GM20431 (cell line): ENCODE measurements around the gene LITAF.
"Not testable (repeated sequence)": the region's sequence is repeated elsewhere in the genome, so short reads cannot be mapped to it uniquely, and the experiment has no call there.

Experiments
- in situ Hi-C: fragments of 300-500 bp; cut with MseI, MboI; formaldehyde crosslinking; loops from one replicate; pipeline ENCODE4 v1.15.0; 2020; ENCODE audit warnings: low sequenced_read_pairs; ENCODE audit not compliant: unreplicated experiment

Gene LITAF

DNA sequence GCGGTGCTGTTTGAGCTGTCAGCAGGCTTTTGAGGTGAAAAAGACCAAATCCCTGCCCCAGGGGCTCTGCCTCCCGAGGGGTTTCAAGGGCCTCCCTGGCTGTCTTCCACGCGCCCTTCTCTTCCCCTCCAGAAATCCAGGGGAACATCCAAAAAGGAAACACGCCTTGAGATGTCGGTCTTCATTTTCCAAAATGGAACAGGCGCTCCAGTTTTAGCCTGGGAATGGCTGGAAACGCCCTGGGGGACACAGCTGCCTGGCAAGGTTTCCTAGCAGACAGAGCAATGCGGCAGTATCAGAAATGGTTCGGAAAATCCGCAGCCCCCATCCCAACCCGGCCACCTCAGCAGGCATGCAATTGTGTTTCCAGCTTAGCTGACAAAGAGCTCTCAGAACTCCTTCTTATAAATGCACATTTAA lies 16.6 kb upstream of the LITAF start:
- in situ Hi-C loops = no loop called here

DNA sequence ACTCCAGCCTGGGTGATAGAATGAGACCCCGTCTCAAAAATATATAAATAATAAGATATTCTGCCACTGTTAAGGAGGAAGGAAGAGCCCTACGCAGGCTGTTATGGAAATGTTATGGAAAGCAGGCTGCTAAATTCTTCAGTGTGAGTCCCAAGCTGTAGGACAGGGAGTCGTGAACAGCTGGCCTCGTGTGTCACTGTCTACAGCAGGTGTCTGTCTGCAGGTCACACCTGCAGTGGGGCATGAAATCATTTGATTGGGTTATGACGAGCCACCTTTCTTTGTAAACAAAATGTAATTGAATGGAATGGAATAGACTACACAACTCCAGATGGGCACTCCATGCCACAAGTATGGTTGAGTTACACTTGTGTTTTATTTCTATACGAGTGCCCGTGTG lies 15.6 kb upstream of the LITAF start:
- in situ Hi-C loops = no loop called here

DNA sequence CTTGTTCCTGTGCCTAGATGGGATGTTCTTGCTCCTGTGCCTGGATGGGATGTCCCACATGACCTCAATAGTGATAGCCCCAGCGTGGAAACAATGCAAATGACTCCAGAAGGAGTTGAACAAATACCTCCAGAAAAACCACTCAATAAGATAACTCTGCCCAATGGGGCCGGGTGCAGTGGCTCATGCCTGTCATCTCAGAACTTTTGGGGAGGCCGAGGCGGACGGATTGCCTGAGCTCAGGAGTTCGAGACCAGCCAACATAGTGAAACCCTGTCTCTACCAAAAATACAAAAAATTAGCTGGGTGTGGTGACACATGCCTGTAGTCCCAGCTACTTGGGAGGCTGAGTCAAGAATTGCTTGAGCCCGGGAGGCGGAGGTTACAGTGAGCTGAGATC lies 15.2 kb upstream of the LITAF start:
- in situ Hi-C loops = no loop called here

DNA sequence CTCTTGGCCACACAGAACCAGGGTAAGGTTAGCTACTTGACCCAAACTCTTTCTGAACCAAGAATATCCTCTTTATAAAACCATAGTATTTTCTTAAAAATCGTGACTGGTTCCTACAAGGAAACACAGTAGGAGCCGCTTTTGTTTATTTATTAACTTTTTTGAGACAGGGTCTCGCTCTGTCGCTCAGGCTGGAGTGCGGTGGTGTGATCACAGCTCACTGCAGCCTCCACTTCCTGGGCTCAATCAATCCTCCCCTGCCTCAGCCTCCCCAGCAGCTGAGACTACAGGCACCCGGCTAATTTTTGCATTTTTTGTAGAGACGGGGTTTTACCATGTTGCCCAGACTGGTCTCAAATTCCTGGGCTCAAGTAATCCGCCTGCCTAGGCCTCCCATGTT lies 14.7 kb upstream of the LITAF start:
- in situ Hi-C loops = no loop called here

DNA sequence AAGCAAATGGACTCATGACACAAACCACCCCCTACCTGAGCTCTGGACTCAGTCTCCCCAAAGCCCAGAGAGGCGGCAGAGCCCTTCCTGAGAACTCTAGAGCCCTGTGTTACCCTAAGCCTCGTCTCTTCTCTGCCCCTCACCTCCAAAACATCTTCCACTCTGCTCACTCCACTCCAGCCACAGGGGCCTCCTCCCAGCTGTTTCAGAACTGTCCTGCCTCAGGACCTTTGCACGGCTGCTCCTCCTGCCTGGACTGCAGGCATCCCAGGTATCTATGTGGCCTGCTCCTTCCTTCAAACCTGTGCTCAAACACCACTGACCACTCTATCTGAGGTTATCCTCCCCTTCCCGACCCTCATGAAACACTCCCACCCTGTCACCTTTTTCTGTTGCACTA lies 12.9 kb upstream of the LITAF start:
- in situ Hi-C loops = no loop called here

DNA sequence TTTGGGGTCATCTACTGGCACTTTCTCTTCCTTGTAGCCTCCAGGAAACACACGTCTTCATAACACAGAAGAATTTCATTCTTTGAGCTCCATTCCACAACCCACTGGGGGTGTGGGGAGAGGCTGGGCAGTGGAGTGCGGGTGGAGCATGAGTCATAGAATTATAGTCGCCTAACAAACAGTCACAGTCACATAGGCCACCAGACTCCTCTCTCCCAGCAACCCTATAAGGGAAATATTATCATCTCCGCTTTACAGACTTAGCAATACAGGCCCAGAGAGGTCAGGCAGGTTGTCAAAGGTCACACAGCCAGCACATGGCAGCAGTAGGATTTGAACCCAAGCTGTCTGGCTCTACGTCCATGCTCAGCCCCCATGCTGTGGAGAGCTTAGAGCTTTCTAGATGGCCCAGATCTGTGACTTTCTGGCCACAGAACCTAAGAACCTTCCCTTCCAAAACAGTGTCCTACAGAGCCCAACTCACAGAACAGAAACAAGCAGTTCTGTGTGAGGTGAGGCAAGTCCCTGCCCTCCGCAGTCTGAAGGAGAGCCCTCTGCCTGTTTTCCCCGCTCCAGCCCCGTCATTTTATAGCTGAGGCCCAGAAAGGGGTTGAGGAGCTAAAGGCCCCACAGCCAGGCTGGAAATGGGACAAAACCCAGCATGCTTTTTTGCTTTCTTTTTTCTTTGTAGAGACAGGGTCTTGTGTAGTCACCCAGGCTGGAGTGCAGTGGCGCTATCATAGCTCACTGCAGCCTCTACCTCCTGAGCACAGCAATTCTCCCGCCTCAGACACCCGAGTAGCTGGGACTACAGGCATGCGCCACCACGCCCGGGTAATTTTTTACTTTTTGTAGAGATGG lies 10.7 kb upstream of the LITAF start:
- in situ Hi-C loops = no loop called here

DNA sequence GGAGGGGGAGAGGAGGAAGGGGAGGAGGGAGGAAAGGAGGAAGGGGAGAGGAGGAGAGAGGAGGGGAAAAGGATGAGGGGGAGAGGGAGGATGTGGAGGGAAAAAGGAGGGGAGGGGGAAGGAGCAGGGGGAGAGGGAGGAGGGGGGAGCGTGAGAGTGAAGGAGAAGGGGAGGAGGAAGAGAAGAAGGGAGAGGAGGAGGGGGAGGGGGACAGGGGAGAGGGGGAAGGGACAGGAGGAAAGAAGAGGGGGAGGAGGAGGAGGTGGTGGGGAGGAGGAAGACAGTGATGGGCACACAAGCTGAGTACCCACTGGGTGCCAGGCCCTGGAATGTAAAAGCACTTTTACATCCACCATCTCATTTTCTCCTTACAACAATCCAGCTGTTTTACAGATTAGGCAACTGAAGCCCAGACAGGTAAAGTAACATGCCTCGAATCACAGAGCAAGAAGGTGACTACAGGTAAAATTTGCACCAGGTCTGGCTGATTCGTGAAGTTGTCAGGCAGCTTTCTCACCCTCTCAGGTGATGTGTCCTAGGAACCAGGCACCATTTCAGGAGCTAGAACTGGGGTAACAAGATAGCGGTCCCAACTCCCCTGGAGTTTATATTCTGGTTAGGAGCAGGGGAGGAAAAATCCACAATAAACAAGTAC lies 10.0 kb upstream of the LITAF start:
- in situ Hi-C loops = no loop called here

DNA sequence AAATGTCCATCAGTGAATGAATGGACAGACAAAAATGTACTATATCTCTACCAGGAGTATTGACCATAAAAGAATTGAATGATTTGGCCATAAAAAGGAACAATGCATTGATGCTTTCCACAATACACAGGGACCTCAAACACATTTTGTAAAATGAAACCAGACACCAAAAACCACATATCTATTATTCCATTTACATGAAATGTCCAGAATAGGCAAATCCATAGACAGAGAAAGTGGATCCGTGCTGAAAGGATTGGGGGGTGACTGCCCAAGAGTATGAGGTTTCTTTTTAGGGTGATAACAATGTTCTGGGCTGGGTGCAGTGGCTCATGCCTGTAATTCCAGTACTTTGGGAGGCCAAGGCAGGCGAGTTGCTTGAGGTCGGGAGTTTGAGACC lies 6.9 kb upstream of the LITAF start:
- in situ Hi-C loops = no loop called here

DNA sequence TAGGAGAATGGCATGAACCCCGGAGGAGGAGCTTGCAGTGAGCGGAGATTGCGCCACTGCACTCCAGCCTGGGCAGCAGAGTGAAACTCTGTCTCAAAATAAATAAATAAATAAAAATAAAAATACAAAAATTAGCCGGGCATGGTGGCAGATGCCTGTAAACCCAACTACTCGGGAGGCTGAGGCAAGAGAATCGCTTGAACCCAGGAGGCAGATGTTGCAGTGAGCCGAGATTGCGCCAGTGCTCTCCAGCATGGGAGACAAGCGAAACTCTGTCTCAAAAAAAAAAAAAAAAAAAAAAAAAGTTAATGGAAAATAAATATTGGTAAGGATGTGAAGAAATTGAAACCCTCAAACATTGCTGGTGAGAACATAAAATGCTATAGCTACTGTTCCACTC lies 6.4 kb upstream of the LITAF start:
- in situ Hi-C loops = not testable (repeated sequence)

DNA sequence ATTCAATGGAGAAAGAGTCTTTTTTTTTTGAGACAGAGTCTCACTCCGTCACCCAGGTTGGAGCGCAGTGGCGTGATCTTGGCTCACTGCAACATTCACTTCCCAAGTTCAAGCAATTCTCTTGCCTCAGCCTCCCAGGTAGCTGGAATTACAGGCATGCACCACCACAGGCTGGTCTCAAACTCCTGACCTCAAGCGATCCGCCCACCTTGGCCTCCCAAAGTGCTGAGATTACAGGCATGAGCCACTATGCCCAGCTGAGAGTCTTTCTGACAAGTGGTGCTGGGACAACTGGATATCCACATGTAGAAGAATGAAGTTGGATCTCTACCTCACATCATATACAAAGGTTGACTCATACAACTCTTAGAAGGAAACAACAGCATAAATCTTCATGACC lies 4.9 kb upstream of the LITAF start:
- in situ Hi-C loops = not testable (repeated sequence)

DNA sequence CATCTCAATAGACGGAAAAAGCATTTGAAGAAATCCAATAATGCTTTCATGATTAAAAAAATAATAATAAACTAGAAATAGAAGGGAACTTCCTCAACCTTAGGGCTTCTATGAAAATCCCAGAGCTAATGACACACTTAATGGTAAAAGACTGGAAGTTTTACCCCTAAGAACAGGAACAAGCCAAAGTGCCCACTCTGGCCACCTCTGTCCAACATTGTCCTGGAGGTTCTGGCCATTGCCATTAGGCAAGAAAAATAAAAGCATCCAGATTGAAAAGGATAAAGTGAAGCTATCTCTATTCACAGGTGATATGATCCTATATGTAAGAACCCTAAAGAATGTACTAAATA lies 2.5 kb upstream of the LITAF start:
- in situ Hi-C loops = no loop called here

DNA sequence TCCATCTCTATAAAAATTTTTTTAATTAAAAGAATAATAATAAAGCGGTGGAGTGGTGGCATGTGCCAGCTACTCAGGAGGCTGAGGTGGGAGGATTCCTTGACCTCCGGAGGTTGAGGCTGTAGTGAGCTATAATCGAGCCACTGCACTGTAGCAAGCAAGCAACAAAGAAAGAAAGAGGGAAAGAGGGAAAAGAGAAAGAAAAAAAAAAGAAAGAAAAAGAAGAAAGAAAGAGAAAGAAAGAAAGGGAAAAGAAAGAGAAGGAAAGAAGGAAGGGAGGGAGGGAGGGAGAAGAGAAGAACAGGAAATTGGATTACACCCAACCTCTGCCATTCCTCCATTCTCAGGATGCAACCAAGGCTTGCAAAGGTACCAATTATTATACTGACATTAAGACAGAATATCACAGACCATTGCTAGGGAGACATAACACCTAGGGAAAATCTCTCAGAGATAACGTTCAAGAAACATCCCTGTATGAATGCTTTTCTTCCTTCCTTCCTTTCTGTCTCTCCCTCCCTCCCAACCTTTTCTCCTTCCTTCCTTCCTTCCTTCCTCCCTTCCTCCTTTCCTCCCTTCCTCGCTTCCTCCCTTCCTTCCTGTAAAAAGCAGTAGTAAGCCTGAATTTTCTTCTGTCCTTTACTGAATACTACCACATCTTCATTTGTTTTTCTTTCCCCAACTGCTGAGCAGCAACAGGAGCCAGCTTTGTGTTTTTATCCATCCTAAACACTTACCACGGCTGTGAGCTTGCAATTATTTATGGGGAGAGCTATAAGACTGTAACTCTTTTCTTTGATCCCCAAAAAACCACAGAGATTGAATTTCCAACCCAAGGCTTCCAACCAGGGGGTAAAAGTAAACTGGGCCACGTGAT lies 1.8 kb upstream of the LITAF start:
- in situ Hi-C loops = no loop called here

DNA sequence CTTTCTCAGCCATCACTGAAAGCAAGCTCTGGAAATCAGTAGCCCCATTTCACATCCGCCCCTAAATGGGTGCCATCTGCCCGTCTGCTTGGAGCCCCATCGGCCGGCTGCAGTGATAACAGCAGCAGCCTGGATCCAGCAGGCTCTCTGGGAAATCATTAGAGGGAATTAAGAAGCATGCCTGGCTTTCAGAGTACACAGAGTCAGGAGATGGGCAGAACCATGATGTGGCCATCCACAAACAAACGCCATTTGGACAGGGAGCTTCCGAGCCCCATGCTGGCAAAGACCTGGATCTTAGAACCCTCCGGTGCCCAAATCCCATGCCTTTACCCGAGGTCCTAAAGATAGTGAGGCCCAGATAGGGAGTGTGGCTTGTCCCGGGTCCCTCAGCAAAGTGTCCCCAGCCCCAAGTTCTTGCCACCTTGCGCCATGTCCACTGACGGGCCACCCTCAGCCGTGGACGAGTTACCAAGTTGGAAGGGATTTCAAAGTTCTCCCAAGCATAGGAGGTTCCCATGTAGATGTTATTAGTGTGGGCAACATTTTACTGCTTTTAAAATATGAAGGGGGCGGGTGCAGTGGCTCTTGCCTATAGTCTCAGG lies 1.0 kb upstream of the LITAF start:
- in situ Hi-C loops = no loop called here

DNA sequence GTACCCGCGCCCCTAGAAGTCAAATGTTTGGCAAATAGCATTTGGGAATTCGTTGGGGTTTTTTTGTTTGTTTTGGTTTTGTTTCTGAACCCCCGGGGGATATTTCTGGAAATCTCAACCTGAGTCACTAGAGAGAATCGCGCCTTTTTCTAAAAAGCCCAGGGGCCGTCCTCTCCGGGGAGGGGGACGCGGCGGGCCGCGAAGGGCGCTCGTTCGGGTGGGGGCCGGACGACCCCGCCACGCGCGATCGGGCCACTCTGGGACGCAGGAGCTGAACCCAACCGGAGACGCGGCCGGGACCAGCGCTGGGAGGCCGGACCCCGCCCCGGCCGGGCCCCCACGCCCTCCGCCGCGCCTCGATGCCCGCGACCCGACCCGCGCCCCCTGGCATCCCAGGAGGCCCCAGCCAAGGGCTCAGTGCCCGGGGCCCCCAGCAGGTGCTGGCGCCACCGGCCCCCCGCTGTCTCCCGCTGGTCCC lies 302 bp downstream of the LITAF start:
- in situ Hi-C loops = no loop called here

DNA sequence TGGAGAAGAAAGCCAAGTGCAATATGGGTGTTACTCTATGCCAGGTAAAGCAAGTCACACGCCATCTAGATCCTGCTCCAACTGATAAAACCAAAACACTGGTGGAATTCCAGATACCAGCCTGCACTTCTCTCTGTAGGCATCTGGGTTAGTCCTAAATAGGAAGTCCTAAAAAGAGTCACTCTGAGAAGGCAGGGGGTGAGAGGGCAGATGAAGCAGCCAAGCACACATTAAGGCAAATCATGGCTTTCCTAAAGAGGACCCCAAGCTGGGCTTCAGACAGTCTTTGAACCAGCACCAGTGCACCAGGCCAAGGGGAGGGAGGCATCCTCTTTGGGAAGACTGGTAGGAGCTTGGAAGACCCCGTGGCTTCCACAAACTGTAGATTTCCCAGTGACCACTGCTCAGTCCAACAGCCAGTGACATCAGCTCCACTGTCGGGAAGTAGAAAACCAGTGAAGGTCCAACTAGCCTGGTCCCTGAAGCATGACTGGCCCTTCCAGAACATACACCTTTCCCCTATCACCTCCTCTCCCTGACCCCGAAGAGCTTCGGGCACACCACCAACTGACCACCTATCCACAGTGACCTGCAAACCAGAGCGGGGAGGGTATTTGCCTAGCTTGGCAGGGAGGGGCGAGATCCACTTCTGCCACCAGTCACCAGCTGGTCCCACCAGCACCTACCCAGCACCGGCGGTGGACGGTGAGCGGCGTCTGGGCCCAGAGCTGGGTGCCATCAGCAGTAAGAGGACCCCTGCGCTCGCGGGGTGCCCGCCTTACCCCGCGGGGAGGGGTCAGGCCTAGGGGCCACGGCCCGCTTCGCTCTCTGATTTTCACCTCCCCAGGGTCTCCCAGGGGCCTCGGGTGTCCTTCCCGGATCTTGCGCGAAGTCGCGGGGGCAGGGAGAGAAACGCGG lies 1.0 kb downstream of the LITAF start:
- in situ Hi-C loops = no loop called here

DNA sequence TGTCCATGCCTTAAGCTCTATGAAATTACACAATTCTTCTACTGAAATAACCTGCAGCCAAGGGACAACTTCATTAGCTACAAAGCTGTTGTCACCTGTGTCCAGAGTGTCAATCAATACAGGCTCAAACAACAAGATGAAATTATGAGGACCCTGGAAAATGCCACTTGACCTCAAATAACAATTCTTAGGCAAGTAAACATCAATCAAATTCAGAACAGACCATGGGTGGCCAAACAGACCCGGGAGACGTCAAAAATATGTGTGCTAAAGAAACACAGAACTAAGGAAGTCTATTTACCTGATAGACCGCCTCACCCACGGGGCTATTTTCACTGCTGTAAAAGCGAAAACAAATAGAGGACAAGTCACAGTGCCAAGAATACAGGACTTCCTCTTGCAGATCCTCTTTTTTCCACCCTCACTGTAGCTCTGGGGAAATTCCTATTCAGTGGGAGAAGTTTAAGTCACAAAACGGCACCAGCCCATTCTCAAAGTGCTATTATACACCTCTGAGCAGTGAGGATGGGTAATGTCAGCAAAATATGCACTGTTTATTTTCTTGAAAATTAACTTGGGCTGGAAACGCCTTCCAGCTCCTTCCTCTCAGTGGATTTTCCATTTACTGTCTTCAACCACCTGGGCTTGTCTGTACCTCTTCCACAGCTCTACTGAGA lies 2.7 kb downstream of the LITAF start:
- in situ Hi-C loops = no loop called here

DNA sequence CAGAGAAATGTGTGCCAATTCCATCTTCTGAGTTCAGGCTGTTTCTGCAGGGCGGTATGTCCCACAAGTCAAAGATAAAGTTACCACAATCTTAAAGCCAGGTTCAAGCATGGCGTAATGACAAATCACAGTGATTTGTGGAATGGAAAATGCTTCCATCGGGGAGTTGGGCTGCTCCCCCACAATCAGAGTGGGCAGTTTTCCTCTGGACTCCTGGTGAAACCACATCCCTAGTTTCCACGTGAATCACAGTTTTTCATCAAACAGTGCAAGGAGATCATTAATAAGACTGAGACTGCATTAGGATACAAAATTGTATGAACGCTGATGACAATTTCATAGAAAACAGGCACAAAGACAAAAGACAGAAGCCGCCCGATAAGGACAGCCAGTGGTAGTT lies 3.6 kb downstream of the LITAF start:
- in situ Hi-C loops = no loop called here

DNA sequence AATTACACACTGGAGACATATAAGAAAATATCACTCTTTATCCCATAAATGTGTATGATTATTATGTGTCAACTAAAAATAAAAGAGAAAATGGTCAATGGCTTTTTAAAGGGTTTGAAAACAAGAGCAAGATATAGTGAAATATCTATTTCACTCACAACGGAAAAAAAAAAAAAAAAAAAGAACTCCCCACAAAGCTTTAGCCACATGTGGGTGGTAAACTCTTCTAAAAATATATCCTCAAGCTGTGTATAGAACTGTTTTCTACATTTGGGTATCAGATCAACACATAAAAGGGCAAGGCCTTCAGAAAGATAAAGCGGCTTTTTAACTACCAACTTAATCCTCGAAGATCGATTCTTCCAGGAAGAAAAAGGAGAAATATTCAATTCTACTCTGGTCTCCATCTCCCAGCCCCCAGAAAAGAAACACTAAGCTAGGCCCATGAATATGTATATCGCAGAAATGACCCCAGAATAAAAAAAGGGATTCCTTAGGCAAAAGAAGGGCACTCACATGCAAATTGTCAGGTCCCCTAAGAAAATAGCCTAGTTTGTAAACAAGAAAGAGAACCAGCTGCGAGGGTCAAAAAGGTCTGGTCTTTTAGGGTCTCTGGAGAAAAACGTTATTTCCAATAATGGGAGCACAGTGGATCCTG lies 4.4 kb downstream of the LITAF start:
- in situ Hi-C loops = no loop called here
